ENCODE data around the gene ACTL6B.

GRCh38 chr7:100671353-100672327 lies 15.4 kb upstream of the ACTL6B start:
- TF ChIP-seq POLR2A (IDR thresholded peaks at IDR 0.05) (no peak), CTCF (IDR thresholded peaks at IDR 0.05) (no peak), POLR2AphosphoS5 (IDR thresholded peaks at IDR 0.05) (no peak)
